SK-N-SH (cell line): Measurements from ENCODE around the gene TGM4. TPM values are rescaled to one million over a fixed set of nuclear protein-coding genes. Genes with fewer than 3 reads are reported as not detected.

Source experiments
- CTCF ChIA-PET: fragments of 300-600, 350-600 bp; formaldehyde crosslinking; extraction: SDS; loops from one replicate; lab custom pipeline; 2021; lab: Yijun Ruan, JAX
- POLR2A ChIA-PET: fragments of 350-600 bp; sonication (Branson Sonifier 250); formaldehyde crosslinking; extraction: SDS; loops from one replicate; lab custom pipeline; 2020; ENCODE audit warnings: antibody characterized with exemption, inconsistent platforms; lab: Yijun Ruan, JAX
- DNase-seq: peaks from one replicate; pipeline ENCODE4 v3.0.0; 2012
- H2AFZ ChIP-seq: fragments of 200-600 bp; sonication (generic); 2 replicates; pipeline ENCODE4 v1.8.1; 2016; ENCODE audit warnings: antibody characterized with exemption, mild to moderate bottlenecking, low read depth
- H3F3A ChIP-seq: fragments of 200-600 bp; sonication (generic); replicated peaks from 2 replicates; pipeline ENCODE3; 2016; ENCODE audit warnings: antibody characterized with exemption, mild to moderate bottlenecking; ENCODE audit not compliant: insufficient read depth
- H3K27ac ChIP-seq, 2 experiments: fragments of 200-500 bp in 1 of 2; fragments of 200-600 bp in 1 of 2; sonication (Bioruptor generic) in 1 of 2; sonication (generic), shearing (Covaris generic) in 1 of 2; 2 replicates each; pipeline versions ENCODE4 v1.5.1 to v1.6.1; 2014 to 2016; ENCODE audit warnings: low read depth in 2 of 2, inconsistent platforms in 1 of 2, low read length in 1 of 2, mild to moderate bottlenecking in 1 of 2, mixed read lengths in 1 of 2
- H3K27me3 ChIP-seq: fragments of 200-600 bp; sonication (generic), shearing (Covaris generic); 2 replicates; pipeline ENCODE4 v1.6.1; 2016; ENCODE audit warnings: mixed run types; ENCODE audit not compliant: insufficient read depth
- H3K36me3 ChIP-seq, 2 experiments: fragments of 200-500 bp in 1 of 2; fragments of 200-600 bp in 1 of 2; sonication (Bioruptor generic) in 1 of 2; sonication (generic) in 1 of 2; replicated peaks in 1 of 2; 2 replicates each; pipeline versions ENCODE3 to v1.5.1; 2014 to 2016; ENCODE audit warnings: low read length in 1 of 2, mild to moderate bottlenecking in 1 of 2; ENCODE audit not compliant: insufficient read depth in 2 of 2, control insufficient read depth in 1 of 2
- H3K4me1 ChIP-seq, 2 experiments: fragments of 200-500 bp in 1 of 2; fragments of 200-600 bp in 1 of 2; sonication (Bioruptor generic) in 1 of 2; sonication (generic), shearing (Covaris generic) in 1 of 2; 2 replicates each; pipeline versions ENCODE4 v1.5.1 to v1.6.1; 2014 to 2016; ENCODE audit warnings: low read depth in 1 of 2, low read length in 1 of 2, mixed run types in 1 of 2; ENCODE audit not compliant: insufficient read depth in 2 of 2, control insufficient read depth in 1 of 2
- H3K4me2 ChIP-seq: fragments of 200-600 bp; sonication (generic), shearing (Covaris generic); 2 replicates; pipeline ENCODE4 v1.6.1; 2017; ENCODE audit warnings: mixed run types
- H3K4me3 ChIP-seq, 2 experiments: fragments of 200-500 bp in 1 of 2; fragments of 200-600 bp in 1 of 2; sonication (Bioruptor generic) in 1 of 2; sonication (generic), shearing (Covaris generic) in 1 of 2; 2 replicates each; pipeline versions ENCODE4 v1.5.1 to v1.8.1; 2014 to 2016; ENCODE audit warnings: low read depth in 2 of 2, inconsistent platforms in 1 of 2, low read length in 1 of 2, mild to moderate bottlenecking in 1 of 2, mixed read lengths in 1 of 2, moderate library complexity in 1 of 2
- H3K79me2 ChIP-seq: fragments of 200-600 bp; sonication (generic); 2 replicates; pipeline ENCODE4 v1.8.1; 2017; ENCODE audit warnings: mild to moderate bottlenecking; ENCODE audit not compliant: insufficient read depth
- H3K9ac ChIP-seq: fragments of 200-600 bp; sonication (generic); 2 replicates; pipeline ENCODE4 v1.6.1; 2017; ENCODE audit warnings: mixed run types
- H3K9me2 ChIP-seq: fragments of 200-600 bp; sonication (generic); 2 replicates; pipeline ENCODE4 v1.6.1; 2017; ENCODE audit warnings: mixed run types
- H3K9me3 ChIP-seq: fragments of 200-600 bp; sonication (generic); 2 replicates; pipeline ENCODE4 v1.6.1; 2017; ENCODE audit warnings: mixed run types, mild to moderate bottlenecking, moderate library complexity
- H4K20me1 ChIP-seq: fragments of 200-600 bp; sonication (generic); 2 replicates; pipeline ENCODE4 v1.6.1; 2017; ENCODE audit warnings: mild to moderate bottlenecking, mixed run types; ENCODE audit not compliant: insufficient read depth
- EP300 ChIP-seq, 2 experiments: IDR thresholded peaks; 2 replicates each; pipeline versions ENCODE4 v1.4.0 to v1.6.1; 2012; ENCODE audit warnings: borderline replicate concordance in 1 of 2, low read depth in 1 of 2, low read length in 1 of 2
- FOSL2 ChIP-seq: IDR thresholded peaks from 2 replicates; pipeline ENCODE4 v1.4.0; 2012; ENCODE audit warnings: low read depth, mild to moderate bottlenecking, moderate library complexity, borderline replicate concordance
- FOXJ3 ChIP-seq: sonication (generic); formaldehyde crosslinking; IDR thresholded peaks from 2 replicates; pipeline ENCODE4 v1.5.1; 2020; ENCODE audit warnings: mild to moderate bottlenecking, missing genetic modification reagents
- MEF2A ChIP-seq: IDR thresholded peaks from 2 replicates; pipeline ENCODE4 v1.4.0; 2012; ENCODE audit warnings: low read depth, borderline replicate concordance
- PBX3 ChIP-seq: IDR thresholded peaks from 2 replicates; pipeline ENCODE4; 2012
- REST ChIP-seq: IDR thresholded peaks from 2 replicates; pipeline ENCODE4 v1.6.1; 2012; ENCODE audit warnings: mild to moderate bottlenecking, low read depth, low read length, moderate library complexity
- USF1 ChIP-seq: IDR thresholded peaks from 2 replicates; pipeline ENCODE4 v1.4.0; 2012; ENCODE audit warnings: low read depth, borderline replicate concordance
- WGBS: methylation state at CpG from one replicate; pipeline ENCODE4 v1.1.6; 2017; ENCODE audit warnings: low lambda C conversion rate; 5-methylcytosine and 5-hydroxymethylcytosine counted together
- polyA plus RNA-seq, 3 experiments: library from polyadenylated mRNA; depleted of rRNA; stranded (reverse); fragments of >200 nt; gene quantifications; 2 replicates each; pipeline ENCODE4 v1.2.3, GENCODE V29; 2012

Gene TGM4
- polyA plus RNA-seq, 1 of the 3 experiments (the other 2 are of a cell fraction) = 0.12 TPM

GRCh38 chr3:44861412-44862225 is 12.8 kb upstream of the TGM4 start, which contains the start of gene TMEM42 (continued):
- TF ChIP-seq USF1 (peak; percentile 99), MEF2A (no peak), PBX3 (no peak), FOSL2 (no peak), REST (no peak), FOXJ3 (CRISPR knock-in tag) (no peak)

GRCh38 chr3:44862226-44862637 is 12.2 kb upstream of the TGM4 start:
- H3K9ac ChIP-seq = peak overlapping the region; percentile 61
- peak overlapping the region; percentile 27 to 62; a peak in 2 of 4 replicates for H3K27ac ChIP-seq
- 23% methylated on average over 7 of the region's 25 CpGs for WGBS
- peak overlapping the region; percentile 60 to 64 for H3K4me3 ChIP-seq
- H3K4me1 ChIP-seq = peaks cover 5 to 7% of the 10 kb centered on the region in 2 experiments; a peak in 2 of 4 replicates
- no peaks in the 10 kb centered on the region for H3K9me2 ChIP-seq
- peaks cover 0 to 4% of the 10 kb centered on the region in 2 experiments for H3K36me3 ChIP-seq
- H3K9me3 ChIP-seq = no peaks in the 10 kb centered on the region
- POLR2A ChIA-PET = interaction anchor here (0.6 kb wide), 1 partner anchor 364 kb away, joined by 7 read pairs; no protein-coding TSS in a partner anchor
- no peak for DNase-seq
- no peaks in the 10 kb centered on the region for H4K20me1 ChIP-seq
- H3K79me2 ChIP-seq = no peaks in the 10 kb centered on the region
- H2AFZ ChIP-seq = peak overlapping the region; percentile 76; the same call in 1 of the 2 replicates
- H3K4me2 ChIP-seq = peak overlapping the region; percentile 83
- TF ChIP-seq EP300 (IDR thresholded peaks at IDR 0.05; ENCODE audit: borderline replicate concordance in 1 of 2, low read depth in 1 of 2, low read length in 1 of 2) (no peak), USF1 (peak; percentile 54; the same call in 1 of the 2 replicates)
- H3F3A ChIP-seq = peaks cover 4% of the 10 kb centered on the region
- H3K27me3 ChIP-seq = no peaks in the 10 kb centered on the region
- CTCF ChIA-PET = interaction anchor here (0.6 kb wide), 1 partner anchor 10 kb away, joined by 3 read pairs; no protein-coding TSS in a partner anchor
